GM19025 (cell line): ENCODE data around the gene PRRG2.

Source experiments
- ATAC-seq: cut with Tn5 transposase; IDR thresholded peaks from one replicate; pipeline ENCODE4 v1.9.1; 2021; ENCODE audit warnings: mild to moderate bottlenecking, low read depth, moderate library complexity; ENCODE audit not compliant: unreplicated experiment

PRRG2 gene

DNA sequence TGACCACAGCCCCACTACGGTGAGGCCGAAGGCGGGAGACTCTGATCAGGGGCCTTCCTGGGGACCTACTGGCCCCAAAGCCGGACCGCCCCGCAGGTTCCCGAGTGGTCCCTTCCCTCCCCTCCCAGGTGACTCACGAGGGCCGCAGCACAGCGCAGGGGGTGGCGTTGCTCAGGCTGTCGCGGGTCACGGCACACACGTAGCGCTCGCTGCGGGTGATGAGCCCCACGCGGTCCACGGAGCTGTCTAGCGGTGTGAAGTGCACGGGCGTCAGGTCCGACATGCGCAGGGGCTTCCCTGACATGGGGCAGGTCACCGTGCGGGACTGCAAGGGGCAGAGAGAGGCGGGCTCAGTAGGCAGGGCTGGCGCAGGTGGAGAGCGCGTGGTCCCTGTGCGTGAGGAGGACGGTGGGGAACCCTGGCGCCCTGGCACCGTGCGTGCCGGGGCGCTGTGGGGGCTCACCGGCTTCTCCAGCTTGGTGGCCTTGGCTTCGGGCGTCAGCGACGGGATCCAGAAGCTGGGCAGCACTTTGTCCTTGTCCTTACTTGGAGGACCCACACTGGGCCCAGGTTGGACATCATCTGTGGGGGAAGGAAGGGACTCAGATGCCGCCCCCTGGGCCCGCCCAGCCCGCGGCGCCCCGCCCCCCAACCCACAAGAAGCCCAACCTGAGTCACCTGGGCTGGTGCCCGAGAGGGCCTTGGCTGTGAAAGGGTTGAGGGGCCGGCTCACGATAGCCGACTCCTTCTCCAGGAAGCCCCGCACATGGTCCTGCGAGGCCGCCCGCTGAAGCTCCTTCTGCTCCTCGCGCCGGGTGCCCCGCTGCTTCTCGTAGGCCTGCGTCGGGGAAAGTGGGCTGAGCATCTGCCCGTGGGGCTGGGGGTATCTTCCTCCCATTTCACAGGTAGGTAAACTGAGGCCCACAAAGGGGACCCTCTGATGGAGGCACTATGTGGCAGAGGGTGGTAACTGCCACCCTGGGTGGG is 24.4 kb upstream of the PRRG2 start:
- ATAC-seq: no peak

DNA sequence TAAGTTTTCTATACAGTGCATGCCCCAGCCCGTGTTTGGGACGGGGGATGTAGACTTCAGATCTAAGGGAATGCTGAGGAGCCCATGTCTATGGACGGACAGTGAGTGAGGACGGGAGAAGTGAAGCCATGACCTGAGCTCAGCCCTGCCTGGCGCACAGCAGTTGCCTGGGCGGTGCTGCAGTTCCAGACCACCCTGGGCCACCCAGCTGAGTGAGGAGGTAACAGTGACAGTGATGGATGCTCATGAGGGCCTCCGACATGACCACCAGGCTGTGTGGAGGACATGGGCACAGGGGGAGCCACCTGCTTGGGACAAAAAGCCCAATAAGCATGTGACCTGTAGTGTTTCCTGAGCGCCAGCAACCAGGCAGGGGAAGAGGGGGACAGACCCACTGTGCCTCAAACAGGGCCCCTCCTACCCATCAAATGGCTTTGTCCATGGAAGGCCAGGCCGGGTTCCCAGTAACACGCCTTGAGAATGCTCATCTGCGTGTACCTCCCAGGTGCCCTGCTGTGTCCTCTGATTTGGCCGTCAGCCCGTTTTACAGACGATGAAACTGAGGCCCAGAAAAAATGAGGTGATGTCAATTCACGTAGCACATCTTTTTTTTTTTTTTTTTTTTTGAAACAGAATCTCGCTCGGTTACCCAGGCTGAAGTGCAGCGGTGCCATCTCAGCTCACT is 23.3 kb upstream of the PRRG2 start:
- no peak for ATAC-seq

DNA sequence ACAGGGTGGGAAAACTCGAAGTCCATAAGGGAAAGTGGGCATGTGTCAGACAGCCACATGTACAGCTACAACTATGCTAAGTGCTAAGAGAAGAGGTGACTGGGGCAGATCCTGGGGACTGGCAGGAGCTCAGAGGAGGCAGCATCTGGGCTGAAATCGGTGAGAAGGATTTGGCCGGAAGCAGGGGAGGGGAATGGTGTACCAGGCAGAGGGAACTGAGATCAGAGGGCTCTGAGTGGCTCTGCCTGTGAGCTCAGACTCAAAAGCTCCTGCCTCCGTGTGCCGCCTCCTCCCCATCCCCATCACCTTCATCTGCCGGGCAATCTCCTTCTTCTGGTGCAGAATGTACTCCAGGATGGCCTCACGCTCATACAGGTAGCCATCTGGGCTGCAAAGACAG is 22.5 kb upstream of the PRRG2 start:
- no peak for ATAC-seq

DNA sequence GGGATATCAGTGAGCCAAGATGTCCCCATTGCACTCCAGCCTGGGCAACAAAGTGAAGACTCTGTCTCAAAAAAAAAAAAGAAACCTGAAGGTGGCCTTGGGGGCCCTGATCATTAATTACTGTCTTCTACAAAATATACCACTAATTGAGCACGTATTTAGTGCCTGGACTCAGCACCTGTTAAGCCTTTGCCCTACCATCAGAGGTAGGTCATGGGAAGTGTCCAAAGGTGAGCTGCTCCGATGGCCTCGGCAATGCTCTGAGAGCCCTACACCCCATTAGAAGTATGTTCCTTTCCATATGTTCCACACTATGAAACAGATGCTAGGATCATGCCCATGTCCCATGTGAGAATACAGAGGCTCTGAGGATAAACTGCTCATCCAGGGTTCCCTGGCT is 21.7 kb upstream of the PRRG2 start:
- no peak for ATAC-seq

DNA sequence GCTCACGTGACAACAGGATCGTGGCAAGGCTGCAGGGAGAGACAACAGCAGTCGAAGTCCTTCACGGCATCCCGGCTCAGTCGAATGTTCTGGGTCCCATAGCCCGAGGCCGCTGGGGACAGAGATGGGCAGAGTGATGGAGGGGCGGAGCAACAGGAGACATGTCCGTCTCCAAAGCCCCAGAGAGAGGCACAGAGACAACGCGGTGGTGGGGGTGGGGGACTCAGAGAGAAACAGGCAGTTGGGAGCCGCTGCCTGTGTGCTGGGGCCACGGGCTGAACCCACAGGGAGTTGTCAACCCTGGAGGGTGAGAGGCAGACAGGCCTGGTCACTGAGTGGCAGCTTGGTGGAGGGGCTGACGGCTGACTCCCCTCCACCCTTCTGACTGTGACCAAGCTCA is 21.2 kb upstream of the PRRG2 start:
- ATAC-seq: no peak

DNA sequence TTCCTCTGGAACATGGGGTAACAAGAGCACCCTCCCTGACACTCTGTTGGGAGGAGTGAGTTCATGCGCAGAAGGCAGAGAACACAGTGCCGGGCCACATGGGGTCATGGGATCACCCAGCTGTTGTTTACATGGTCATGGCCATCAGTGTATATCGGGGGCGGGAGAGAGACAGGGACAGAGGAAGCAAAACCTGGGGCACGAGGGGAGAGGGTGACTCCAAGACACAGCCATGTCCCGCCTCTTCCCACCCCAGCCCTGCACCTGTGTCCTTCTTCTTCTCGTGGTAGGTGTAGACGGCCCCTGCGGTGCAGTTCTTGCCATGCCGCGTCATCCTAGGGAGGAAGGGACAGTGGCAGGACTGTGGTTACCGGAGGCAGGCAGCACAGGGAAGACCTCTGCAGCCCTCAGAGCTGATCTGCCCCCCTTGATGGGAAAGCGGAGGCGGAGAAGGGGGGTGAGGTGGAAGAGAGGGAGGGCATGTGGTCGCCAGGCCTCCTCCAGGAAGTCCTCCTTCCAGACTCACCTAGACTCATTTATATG is 20.7 kb upstream of the PRRG2 start:
- no peak for ATAC-seq

DNA sequence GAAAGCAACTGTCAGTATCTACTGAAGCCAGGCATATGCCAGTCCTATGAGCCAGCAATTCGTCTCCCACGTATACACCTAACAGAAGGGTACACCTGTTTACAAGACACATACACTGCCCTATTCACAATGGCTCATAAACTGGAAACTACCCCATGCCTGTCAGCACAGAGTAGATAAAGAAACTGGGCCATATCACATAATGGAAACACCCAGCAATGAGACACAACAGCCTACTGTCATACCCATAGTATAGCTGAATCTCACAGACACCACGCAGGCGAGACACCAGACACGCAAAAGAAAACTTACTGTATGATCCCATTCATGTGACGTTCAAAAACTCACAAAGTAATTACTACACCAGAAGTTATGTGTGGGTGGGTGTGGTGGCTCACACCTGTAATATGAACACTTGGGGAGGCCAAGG is 16.5 kb upstream of the PRRG2 start:
- ATAC-seq: no peak

DNA sequence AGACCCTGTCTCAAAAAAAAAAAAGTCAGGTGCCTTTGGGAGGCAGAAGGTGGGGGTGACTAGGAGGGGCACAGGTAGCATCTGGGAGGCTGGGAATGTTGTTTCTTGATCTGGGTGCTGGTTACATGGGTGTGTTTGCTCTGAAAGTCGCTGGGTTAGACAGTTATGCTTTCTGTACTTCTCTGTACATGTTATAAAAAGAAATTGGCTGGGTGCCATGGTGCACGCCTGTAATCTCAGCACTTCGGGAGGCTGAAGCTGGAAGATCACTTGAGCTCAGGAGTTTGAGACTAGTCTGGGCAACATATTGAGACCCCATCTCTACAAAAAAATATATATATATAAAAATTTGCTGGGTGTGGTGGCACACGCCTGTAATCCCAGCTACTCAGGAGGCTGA is 15.9 kb upstream of the PRRG2 start:
- no peak for ATAC-seq

DNA sequence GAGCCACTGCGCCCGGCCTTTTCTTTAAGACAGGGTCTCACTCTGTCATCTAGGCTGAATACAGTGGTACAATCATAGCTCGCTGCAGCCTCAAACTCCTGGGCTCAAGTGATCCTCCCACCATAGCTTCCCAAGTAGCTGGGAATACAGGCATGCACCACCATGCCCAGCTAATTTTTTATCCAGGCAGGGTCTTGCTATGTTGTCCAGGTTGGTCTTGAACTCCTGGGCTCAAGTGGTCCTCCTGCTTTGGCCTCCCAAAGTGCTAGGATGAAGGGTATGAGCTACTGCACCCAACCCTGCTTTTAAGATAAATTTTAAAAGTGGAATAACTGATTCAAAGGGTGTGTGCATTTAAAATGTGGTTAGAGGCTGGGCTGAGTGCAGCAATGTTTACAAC is 14.8 kb upstream of the PRRG2 start:
- ATAC-seq: no peak

DNA sequence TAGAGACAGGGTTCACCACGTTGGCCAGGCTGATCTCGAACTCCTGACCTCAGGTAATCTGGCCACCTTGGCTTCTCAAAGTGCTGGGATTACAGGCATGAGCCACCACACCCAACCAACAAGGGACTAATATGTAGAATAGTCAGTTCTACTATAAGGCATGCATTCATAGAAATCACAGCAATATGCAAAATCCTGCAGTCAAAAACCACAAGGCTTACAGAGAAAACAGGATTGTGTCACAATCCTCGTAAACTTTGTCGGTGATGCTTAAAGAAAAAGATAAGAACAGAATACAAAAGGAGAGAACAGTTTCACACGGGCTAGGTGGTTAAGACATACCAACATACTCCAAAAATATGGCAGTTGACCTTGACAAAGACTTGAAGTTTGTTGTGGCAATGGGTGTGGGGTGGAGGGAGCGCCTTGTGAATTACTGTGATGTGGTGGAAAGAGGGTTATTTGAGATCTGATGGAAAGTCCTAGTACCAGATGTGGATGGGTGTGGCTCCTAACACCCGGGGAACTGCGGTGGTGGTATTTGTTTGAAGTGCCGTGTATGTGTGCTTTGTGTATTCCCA is 13.2 kb upstream of the PRRG2 start:
- ATAC-seq: no peak

DNA sequence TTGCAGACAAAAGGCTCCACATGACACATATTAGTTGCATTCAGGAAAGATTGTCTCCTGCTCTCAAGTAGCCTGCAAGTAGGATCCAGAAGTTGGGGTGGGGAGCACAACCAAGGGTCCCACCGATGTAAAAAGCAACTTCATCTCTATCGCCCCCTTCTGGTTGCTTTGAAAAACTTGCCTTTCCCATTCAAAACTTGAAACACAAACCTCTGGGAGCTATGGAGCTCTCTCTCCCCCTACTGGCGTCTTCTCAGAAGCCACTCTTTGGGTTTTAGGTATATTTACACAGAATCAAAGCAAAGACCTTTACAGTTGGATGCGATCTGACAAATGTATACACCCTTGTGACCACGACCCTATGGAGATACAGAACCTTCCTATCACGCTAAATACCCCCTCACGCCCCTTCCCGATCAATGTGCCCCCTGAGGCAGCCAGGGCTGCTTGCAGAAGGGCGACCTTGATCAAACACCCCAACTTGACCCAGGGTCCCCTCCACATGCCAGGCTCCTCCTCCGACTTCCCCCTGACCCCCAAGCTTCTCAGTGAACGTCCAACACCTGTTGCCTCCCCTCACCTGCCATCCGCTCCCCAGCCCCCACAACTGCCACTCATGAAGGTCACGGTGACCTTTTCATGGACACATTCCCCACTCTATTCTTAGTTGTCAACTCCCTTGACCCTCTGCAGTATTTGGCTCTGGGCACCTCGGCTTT is 10.8 kb upstream of the PRRG2 start:
- ATAC-seq: no peak

DNA sequence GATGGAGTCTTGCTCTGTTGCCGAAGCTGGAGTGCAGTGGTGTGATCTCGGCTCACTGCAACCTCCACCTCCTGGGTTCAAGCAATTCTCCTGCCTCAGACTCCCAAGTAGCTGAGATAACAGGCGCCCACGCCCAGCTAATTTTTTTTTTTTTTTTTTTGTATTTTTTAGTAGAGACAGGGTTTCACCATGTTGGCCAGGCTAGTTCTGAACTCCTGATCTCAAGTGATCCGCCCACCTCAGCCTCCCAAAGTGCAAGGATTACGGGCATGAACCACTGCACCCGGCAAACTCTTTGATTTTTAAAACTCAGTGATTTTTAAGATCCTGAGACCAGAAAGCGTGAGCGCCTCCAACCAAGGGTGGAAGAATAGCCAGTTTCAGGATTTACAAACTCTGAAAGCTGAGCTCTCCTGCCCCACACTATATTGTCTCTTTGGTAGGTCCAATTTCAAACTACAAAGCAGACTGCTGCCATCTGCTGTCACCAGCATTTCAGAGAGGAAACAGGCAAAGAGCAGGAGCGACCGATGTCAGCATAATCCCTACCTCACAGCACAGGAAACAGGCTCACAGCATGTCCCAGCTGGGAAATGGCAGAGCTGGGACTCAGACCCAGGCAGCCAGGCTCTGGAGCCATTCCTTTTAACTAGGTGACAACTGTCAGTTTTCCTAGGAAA is 10.0 kb upstream of the PRRG2 start:
- ATAC-seq: no peak

DNA sequence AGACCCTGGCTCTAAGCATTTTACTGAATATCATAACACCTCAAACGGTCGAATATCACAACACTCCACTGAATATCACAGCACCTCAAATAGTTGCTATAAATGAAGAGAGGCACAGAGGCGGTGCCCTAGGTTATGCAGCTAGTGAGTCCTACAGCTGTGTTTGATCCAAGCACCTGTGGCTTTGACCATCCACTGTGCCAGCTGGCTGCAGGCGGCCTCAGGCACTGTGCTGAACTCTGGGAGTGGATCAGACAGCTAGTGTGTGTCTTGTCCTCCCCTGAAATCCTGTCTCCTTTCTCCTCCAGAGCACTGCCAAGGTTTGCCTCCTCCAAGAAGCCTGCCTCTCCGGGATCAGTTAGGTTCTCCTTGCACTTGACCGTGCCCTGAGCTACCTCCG is 8.1 kb upstream of the PRRG2 start:
- ATAC-seq: no peak

DNA sequence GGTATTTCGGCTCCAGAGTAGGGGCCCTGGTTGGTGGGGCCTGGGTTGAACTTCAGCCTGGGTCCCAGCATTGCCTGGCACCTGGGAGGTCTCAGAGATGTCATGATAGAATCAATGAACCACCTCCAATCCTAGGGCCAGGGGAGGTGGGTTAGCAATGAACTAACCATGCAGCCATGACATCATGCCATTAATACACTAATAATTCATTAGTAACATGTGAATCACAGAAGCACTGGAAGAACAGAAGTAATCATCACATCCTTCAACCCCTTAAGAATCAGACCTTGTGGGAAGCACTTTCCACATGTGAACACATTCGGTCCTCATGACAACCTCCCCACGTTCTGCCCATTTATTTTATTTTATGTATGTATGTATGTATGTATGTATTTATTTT is 7.7 kb upstream of the PRRG2 start:
- ATAC-seq: no peak

DNA sequence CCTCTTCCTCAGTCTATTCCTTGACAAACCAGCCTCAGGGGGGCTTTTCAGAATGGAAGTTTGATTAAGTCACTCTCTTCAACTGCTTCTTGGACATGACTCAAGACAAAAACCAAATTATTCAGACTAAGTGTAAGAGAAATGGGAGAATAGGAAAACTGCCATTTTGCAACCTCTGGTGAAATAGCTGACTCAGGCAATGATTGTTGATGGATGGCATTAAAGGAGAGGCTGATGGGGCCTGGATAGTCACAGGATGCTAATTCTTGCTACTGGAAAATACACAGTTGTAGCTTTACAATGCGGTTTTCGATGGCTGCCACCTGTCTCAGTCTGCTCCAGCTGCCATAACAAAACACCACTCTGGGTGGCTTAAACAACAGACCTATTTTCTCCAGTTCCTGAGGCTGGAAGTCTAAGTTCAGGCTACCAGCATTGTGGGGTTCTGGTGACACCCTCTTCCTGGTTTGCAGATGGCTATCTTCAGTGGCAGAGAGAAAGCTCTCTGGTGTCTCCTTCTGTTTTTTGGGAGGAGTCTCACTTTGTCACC is 6.8 kb upstream of the PRRG2 start:
- ATAC-seq: no peak

DNA sequence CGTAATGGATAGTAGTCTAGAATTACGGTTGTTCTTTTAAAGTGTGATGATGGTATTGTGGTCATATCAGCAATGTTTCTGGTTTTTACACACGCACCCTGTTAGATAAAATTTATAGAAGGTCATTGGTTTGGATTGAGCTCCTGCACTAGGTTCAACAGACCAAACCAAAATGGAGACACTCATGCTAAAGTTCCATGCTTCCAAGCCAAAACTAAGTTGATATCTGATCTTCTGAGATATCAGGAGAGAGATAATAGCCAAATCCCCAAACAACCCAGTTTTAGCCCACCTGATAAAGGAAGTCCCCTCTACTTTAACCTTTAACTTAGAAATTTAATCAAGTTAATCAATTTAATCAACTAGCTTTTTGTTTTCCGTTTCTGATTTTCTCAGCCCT is 1.9 kb upstream of the PRRG2 start:
- no peak for ATAC-seq

DNA sequence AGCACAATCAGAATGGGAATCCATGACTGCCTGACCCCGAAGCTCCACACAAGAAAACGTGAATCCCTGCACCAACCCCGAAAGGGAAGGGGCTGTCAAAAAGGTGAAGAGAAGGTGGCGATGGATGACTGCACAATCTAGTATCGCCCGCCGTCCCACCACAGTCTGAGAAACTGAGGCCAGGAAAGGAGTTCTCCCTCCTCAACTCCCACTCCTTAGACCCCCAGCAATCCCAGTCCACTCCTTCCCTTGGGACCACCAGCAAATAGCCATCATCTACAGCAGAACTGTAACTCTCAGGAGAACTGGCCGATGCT is 1.2 kb upstream of the PRRG2 start:
- ATAC-seq: no peak

DNA sequence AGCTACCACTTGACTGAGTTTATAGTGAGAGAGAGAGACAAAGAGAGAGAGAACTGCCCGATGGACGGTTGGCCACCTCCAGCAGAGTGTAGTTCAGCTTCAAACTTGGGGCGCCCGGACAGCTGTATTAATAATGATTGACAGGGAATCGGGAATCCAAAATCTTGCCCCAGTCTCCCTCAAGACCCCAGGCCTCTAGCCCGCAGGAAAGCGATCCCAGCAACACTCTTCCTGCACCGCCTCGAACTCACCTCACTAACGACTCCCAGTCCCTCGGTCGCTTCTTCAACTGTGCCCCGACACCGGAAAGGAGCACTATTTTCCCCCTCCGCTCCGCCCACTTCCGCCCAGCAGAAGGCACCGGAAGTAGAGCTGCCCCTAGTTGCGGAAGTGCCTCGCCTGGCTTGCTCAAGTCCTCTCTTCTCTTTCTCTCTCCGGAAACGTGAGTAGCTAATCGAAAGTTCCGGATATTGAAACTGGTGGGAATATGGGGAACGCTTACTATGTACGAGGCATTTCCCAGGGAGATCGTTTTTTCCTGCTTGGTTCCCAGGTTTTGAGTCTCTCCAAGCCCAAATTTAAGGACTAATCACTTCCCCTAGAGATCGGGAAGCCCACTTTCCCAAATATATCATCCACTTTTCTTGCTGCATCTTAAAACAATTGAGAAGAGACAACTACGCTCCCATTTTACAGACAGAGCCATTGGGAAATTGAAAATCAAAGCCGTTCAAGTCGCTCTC is 681 bp upstream of the PRRG2 start, which contains the start of gene NOSIP:
NOSIP (minus strand) TSS at position 293 of the 743 bp plus-strand sequence. CDS start 19,865 bp downstream, outside the sequence.
- peak; percentile 78 for ATAC-seq

DNA sequence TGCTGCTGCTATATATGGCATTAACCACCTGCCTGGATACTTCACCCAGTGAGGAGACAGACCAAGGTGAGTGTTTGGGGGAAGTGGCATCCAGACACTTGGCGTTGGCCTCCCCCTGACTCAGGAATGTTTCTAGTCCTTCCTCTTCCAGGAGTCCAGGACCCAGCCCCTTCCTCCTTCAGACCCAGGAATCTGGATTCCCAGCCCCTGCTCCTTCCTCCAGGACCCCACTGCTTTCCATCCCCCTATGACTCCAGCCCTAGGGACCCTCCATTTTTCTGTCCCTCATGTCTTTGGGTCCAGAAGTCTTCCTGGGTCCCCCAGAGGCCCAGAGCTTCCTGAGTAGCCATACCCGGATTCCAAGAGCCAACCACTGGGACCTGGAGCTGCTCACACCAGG is 2.1 kb downstream of the PRRG2 start:
- ATAC-seq: no peak
